ENCODE measurements around the gene MAML2. TPM values are rescaled to one million over a fixed set of nuclear protein-coding genes. Genes with fewer than 3 reads are reported as not detected.

Gene MAML2
- total and polyA plus RNA-seq, 2 donors = 7.9 to 9.8 TPM

DNA sequence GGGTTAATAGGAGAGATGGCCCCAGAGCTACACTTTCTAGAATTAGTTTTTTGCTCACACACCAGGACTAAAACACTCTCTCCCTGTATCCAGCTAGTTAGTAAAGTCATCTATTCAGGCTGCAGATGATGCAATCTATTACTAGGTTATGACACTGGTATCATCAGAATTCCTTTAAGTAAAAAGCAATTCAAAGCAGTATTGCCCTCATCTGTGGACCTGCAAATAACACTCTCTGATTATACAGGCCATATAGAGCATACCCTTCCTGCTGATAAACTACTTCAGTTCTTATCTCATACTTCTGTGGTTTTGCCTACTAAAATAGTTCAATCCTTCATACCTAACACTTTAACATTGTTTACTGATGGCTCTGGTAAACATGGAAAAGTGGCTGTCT, 405.6 kb downstream of the MAML2 start:
- Histone ChIP-seq H3K27ac (ENCODE audit: low read depth in 1 of 2, low read length in 1 of 2) (no peak overlapping the region), H3K4me1 (ENCODE audit: control insufficient read depth in 2 of 2, insufficient read depth in 2 of 2, low read length in 2 of 2) (no peaks in the 10 kb centered on the region), H3K9me3 (ENCODE audit: control insufficient read depth in 2 of 2, insufficient read depth in 1 of 2, low read length in 1 of 2) (no peaks in the 10 kb centered on the region), H3K36me3 (ENCODE audit: control insufficient read depth in 2 of 2, insufficient read depth in 2 of 2, low read length in 1 of 2) (no peaks in the 10 kb centered on the region), H3K4me3 (ENCODE audit: low read length in 2 of 2) (no peak overlapping the region), H3K27me3 (ENCODE audit: control insufficient read depth in 2 of 2, insufficient read depth in 1 of 2, low read length in 1 of 2) (no peaks in the 10 kb centered on the region)
- no peak for DNase-seq (ENCODE audit: low read depth in 6 of 9, low spot score in 9 of 9)

DNA sequence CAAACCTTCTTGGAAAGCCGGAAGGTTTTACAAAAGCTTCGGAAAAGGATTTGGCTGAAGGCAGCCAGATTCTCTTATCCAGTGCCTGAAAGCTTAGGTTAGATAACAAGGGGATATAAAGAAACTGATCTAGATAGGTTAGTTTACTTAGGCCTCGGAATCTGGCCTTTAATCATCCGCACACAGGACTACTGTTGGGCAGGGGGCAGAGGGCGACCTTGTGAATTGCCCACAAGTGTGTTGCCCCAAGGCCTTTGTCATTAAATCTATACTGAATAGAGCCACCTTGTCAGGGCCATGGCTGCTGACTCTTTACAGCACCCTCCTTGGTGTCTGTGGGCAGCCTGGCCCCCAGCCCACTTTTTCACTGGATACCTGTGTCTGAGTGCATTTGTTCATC, 409.4 kb downstream of the MAML2 start:
- no peak for DNase-seq (ENCODE audit: low read depth in 6 of 9, low spot score in 9 of 9)
- H3K27me3 ChIP-seq (ENCODE audit: control insufficient read depth in 2 of 2, insufficient read depth in 1 of 2, low read length in 1 of 2) = no peaks in the 10 kb centered on the region
- no peaks in the 10 kb centered on the region for H3K4me1 ChIP-seq (ENCODE audit: control insufficient read depth in 2 of 2, insufficient read depth in 2 of 2, low read length in 2 of 2)
- no peak overlapping the region for H3K4me3 ChIP-seq (ENCODE audit: low read length in 2 of 2)
- H3K9me3 ChIP-seq (ENCODE audit: control insufficient read depth in 2 of 2, insufficient read depth in 1 of 2, low read length in 1 of 2) = no peaks in the 10 kb centered on the region
- no peak overlapping the region for H3K27ac ChIP-seq (ENCODE audit: low read depth in 1 of 2, low read length in 1 of 2)
- no peaks in the 10 kb centered on the region for H3K36me3 ChIP-seq (ENCODE audit: control insufficient read depth in 2 of 2, insufficient read depth in 2 of 2, low read length in 1 of 2)
- over 99% methylated on average over 5 of the region's 5 CpGs for WGBS

DNA sequence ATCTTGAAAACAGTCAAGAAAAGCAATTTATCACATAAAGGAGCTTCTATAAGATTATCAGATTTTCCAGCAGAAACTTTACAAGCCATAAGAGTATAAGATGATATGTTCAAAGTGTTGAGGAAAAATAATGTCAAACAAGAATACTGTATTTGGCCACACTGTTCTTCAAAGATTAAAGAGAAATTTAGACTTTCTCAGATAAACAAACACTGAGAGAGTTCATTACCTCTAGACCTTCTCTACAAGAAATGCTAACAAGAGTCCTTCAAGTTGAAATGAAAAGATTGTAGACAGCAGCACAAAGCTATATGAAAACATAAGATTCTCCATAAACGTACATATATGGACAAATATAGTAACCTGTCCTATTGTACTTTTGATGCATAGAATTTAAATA, 411.1 kb downstream of the MAML2 start:
- Histone ChIP-seq H3K27ac (ENCODE audit: low read depth in 1 of 2, low read length in 1 of 2) (no peak overlapping the region), H3K36me3 (ENCODE audit: control insufficient read depth in 2 of 2, insufficient read depth in 2 of 2, low read length in 1 of 2) (no peaks in the 10 kb centered on the region), H3K4me1 (ENCODE audit: control insufficient read depth in 2 of 2, insufficient read depth in 2 of 2, low read length in 2 of 2) (no peaks in the 10 kb centered on the region), H3K9me3 (ENCODE audit: control insufficient read depth in 2 of 2, insufficient read depth in 1 of 2, low read length in 1 of 2) (no peaks in the 10 kb centered on the region), H3K27me3 (ENCODE audit: control insufficient read depth in 2 of 2, insufficient read depth in 1 of 2, low read length in 1 of 2) (no peaks in the 10 kb centered on the region), H3K4me3 (ENCODE audit: low read length in 2 of 2) (no peak overlapping the region)
- WGBS = 98% methylated on average over 1 of the region's 1 CpG
- DNase-seq (ENCODE audit: low read depth in 6 of 9, low spot score in 9 of 9) = no peak

DNA sequence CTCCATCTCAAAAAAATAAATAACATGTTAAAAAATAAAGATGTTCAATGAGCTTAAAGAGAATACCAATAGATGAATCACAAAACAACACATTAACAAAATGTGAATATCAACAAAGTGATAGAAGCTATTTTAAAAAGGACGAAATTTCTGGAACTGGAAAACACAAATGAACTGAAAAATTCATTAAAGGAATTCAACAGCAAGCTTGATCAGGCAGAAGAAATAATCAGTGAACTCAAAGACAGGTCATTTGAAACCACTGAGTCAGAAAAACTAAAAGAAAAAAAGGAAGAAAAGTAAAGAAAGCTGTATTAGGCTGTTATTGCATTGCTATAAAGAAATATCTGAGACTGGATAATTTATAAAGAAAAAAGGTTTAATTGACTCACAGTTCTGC, 412.0 kb downstream of the MAML2 start:
- no peaks in the 10 kb centered on the region for H3K9me3 ChIP-seq (ENCODE audit: control insufficient read depth in 2 of 2, insufficient read depth in 1 of 2, low read length in 1 of 2)
- WGBS = 97% methylated on average over 1 of the region's 1 CpG
- DNase-seq (ENCODE audit: low read depth in 6 of 9, low spot score in 9 of 9) = no peak
- H3K27me3 ChIP-seq (ENCODE audit: control insufficient read depth in 2 of 2, insufficient read depth in 1 of 2, low read length in 1 of 2) = no peaks in the 10 kb centered on the region
- H3K27ac ChIP-seq (ENCODE audit: low read depth in 1 of 2, low read length in 1 of 2) = no peak overlapping the region
- H3K4me3 ChIP-seq (ENCODE audit: low read length in 2 of 2) = no peak overlapping the region
- H3K36me3 ChIP-seq (ENCODE audit: control insufficient read depth in 2 of 2, insufficient read depth in 2 of 2, low read length in 1 of 2) = no peaks in the 10 kb centered on the region
- no peaks in the 10 kb centered on the region for H3K4me1 ChIP-seq (ENCODE audit: control insufficient read depth in 2 of 2, insufficient read depth in 2 of 2, low read length in 2 of 2)

DNA sequence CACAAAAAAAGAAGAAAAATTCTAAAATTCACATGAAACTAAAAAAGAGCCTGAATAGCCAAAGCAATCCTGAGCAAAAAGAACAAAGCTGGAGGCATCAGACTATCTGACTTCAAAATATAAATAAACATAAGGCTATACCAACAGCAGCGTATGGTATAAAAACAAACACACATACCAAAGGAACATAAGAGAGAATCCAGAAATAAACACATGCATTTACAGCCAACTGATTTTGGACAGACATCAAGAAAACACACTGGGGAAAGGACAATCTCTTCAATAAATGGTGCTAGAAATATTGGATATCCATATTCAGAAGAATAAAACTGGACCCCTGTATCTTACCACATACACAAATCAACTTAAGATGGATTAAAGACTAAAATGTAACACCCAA, 416.3 kb downstream of the MAML2 start:
- no peak overlapping the region for H3K4me3 ChIP-seq (ENCODE audit: low read length in 2 of 2)
- H3K4me1 ChIP-seq (ENCODE audit: control insufficient read depth in 2 of 2, insufficient read depth in 2 of 2, low read length in 2 of 2) = peaks cover 0 to 7% of the 10 kb centered on the region in 2 donors
- no peaks in the 10 kb centered on the region for H3K36me3 ChIP-seq (ENCODE audit: control insufficient read depth in 2 of 2, insufficient read depth in 2 of 2, low read length in 1 of 2)
- H3K27ac ChIP-seq (ENCODE audit: low read depth in 1 of 2, low read length in 1 of 2) = no peak overlapping the region
- DNase-seq (ENCODE audit: low read depth in 6 of 9, low spot score in 9 of 9) = no peak
- no peaks in the 10 kb centered on the region for H3K27me3 ChIP-seq (ENCODE audit: control insufficient read depth in 2 of 2, insufficient read depth in 1 of 2, low read length in 1 of 2)
- WGBS = 93% methylated on average over 1 of the region's 1 CpG
- no peaks in the 10 kb centered on the region for H3K9me3 ChIP-seq (ENCODE audit: control insufficient read depth in 2 of 2, insufficient read depth in 1 of 2, low read length in 1 of 2)

Other genes with a start within 250 kb of the MAML2 start
- gene CCDC82, start 46.7 kb upstream of the MAML2 start, total RNA-seq = 15.8 TPM
- 63.6 TPM for gene CCDC82, start 46.7 kb upstream of the MAML2 start, polyA plus RNA-seq
- gene JRKL, start 46.8 kb upstream of the MAML2 start, total RNA-seq = 7.6 TPM
- gene JRKL, start 46.8 kb upstream of the MAML2 start, polyA plus RNA-seq = 12.7 TPM

Measured in thymus (tissue), 11 donors.